A549 treated with dexamethasone at 1 μM for 4 hours (cell line): Measurements from ENCODE around the gene ZNF496. TPM values are rescaled to one million over a fixed set of nuclear protein-coding genes. Genes with fewer than 3 reads are reported as not detected.

Source experiments
- total RNA-seq: library from RNA; stranded (reverse); fragments of 200-300 nt; extraction: Qiagen RNA extraction; gene quantifications from 5 replicates; pipeline ENCODE4 v1.2.3, GENCODE V29; 2022

Gene ZNF496
- 15.6 to 19.5 TPM (median 18.5 TPM) in 5 replicates for total RNA-seq

GRCh38 chr1:247331525-247332214, at the start of gene ZNF496:
ZNF496 (minus strand) TSS chr1:247331867; CDS start chr1:247329578, 2,289 bp downstream.

GRCh38 chr1:247255772-247256171, 75.9 kb downstream of the ZNF496 start, which contains the start of gene VN1R5:
VN1R5 (plus strand) TSS chr1:247256072.

Other genes with a start within 250 kb of the ZNF496 start
- gene ZNF669, start 227.5 kb downstream of the ZNF496 start, total RNA-seq, result 3.1 to 4.7 TPM (median 4.0 TPM) in 5 replicates
- 3.7 to 5.0 TPM (median 4.1 TPM) in 5 replicates for gene ZNF124, start 159.8 kb downstream of the ZNF496 start, total RNA-seq
- not detected in 5 replicates for gene VN1R5, start 75.8 kb downstream of the ZNF496 start, total RNA-seq
- gene NLRP3, start 84.3 kb upstream of the ZNF496 start, total RNA-seq, result not detected in 5 replicates
- gene OR2B11, start 126.2 kb upstream of the ZNF496 start, total RNA-seq, result not detected in 5 replicates
- not detected in 5 replicates for gene OR2C3, start 204.6 kb upstream of the ZNF496 start, total RNA-seq
- not detected in 5 replicates for gene GCSAML, start 217.3 kb upstream of the ZNF496 start, total RNA-seq